H1 (cell line): Measurements from ENCODE around the gene DGCR6. TPM values are rescaled to one million over a fixed set of nuclear protein-coding genes. Genes with fewer than 3 reads are reported as not detected.
"Not testable (repeated sequence)": the region's sequence is repeated elsewhere in the genome, so short reads cannot be mapped to it uniquely, and the experiment has no call there.

Source experiments
- CTCF ChIA-PET: fragments of 300-600 bp; sonication (Branson Sonifier 250); formaldehyde crosslinking; loops from one replicate; lab custom pipeline; 2021; ENCODE audit not compliant: partially characterized antibody; lab: Charles Lee
- POLR2A ChIA-PET: fragments of 300-600 bp; sonication (Branson Sonifier 250); formaldehyde crosslinking; loops from one replicate; lab custom pipeline; 2021; ENCODE audit warnings: inconsistent platforms; ENCODE audit not compliant: partially characterized antibody; lab: Charles Lee
- DNase-seq, 2 experiments: peaks; one replicate each; pipeline versions ENCODE4 v3.0.0 to v3.0.0-alpha.2; 2010 to 2022; ENCODE audit warnings: low spot score in 2 of 2, low read depth in 1 of 2, mixed read lengths in 1 of 2
- FAIRE-seq: peaks from 2 replicates; lab custom pipeline; 2011; peaks lifted over from hg19 to GRCh38; lab: Jason Lieb, UNC
- H2AFZ ChIP-seq: 2 replicates; pipeline ENCODE4 v1.8.1; 2012; ENCODE audit warnings: low read length, inconsistent platforms
- H2AK5ac ChIP-seq: 2 replicates; pipeline ENCODE4 v1.6.1; 2013; ENCODE audit warnings: low read depth, low read length
- H2BK120ac ChIP-seq: replicated peaks from 2 replicates; pipeline ENCODE3; 2013; ENCODE audit warnings: low read depth, low read length, inconsistent platforms
- H2BK12ac ChIP-seq: 2 replicates; pipeline ENCODE4 v1.6.1; 2013; ENCODE audit warnings: low read depth, low read length
- H2BK15ac ChIP-seq: 2 replicates; pipeline ENCODE4 v1.6.1; 2013; ENCODE audit warnings: low read length
- H2BK20ac ChIP-seq: 2 replicates; pipeline ENCODE4 v1.6.1; 2013; ENCODE audit warnings: low read length
- H2BK5ac ChIP-seq: 2 replicates; pipeline ENCODE4 v1.6.1; 2013; ENCODE audit warnings: low read depth, low read length
- H3K14ac ChIP-seq: 2 replicates; pipeline ENCODE4 v1.6.1; 2013; ENCODE audit warnings: inconsistent platforms; ENCODE audit not compliant: insufficient read length
- H3K18ac ChIP-seq: 2 replicates; pipeline ENCODE4 v1.6.1; 2013; ENCODE audit warnings: low read length; ENCODE audit errors: extremely low read depth
- H3K23ac ChIP-seq: 2 replicates; pipeline ENCODE4 v1.6.1; 2013; ENCODE audit warnings: inconsistent platforms; ENCODE audit not compliant: insufficient read length
- H3K23me2 ChIP-seq: 2 replicates; pipeline ENCODE4 v1.6.1; 2013; ENCODE audit warnings: low read depth, low read length
- H3K27ac ChIP-seq: 2 replicates; pipeline ENCODE4 v1.6.1; 2011; ENCODE audit warnings: low read depth, low read length, inconsistent platforms
- H3K27me3 ChIP-seq, 4 experiments: replicated peaks in 1 of 4; 1 replicate in 1 of 4; 2 replicates in 3 of 4; pipeline versions ENCODE4 v1.6.1 to v1.8.1; 2011 to 2013; ENCODE audit warnings: low read length in 3 of 4, mild to moderate bottlenecking in 3 of 4, inconsistent platforms in 2 of 4, mixed read lengths in 2 of 4, moderate library complexity in 1 of 4; ENCODE audit not compliant: control insufficient read depth in 3 of 4, insufficient read depth in 3 of 4; ENCODE audit errors: extremely low read depth in 1 of 4
- H3K36me3 ChIP-seq, 4 experiments: 2 replicates each; pipeline versions ENCODE4 v1.6.1 to v1.8.1; 2011 to 2013; ENCODE audit warnings: mild to moderate bottlenecking in 4 of 4, low read length in 3 of 4, moderate library complexity in 2 of 4, control low read depth in 1 of 4, inconsistent platforms in 1 of 4; ENCODE audit not compliant: insufficient read depth in 4 of 4, control insufficient read depth in 2 of 4
- H3K4ac ChIP-seq: replicated peaks from 2 replicates; pipeline ENCODE3; 2013; ENCODE audit warnings: low read length, low read depth, mixed read lengths, inconsistent platforms; ENCODE audit not compliant: insufficient read length
- H3K4me1 ChIP-seq, 4 experiments: replicated peaks in 1 of 4; 1 replicate in 1 of 4; 2 replicates in 3 of 4; pipeline versions ENCODE4 v1.6.1 to v1.8.1; 2011 to 2013; ENCODE audit warnings: low read length in 3 of 4, inconsistent platforms in 2 of 4, mixed read lengths in 1 of 4; ENCODE audit not compliant: insufficient read depth in 4 of 4, control insufficient read depth in 3 of 4
- H3K4me2 ChIP-seq, 2 experiments: 2 replicates each; pipeline versions ENCODE4 v1.6.1 to v1.8.1; 2011 to 2013; ENCODE audit warnings: low read depth in 2 of 2, low read length in 2 of 2, control low read depth in 1 of 2, inconsistent platforms in 1 of 2, mild to moderate bottlenecking in 1 of 2; ENCODE audit not compliant: insufficient read depth in 1 of 2
- H3K4me3 ChIP-seq, 4 experiments: fragments of 200-600, 300-600 bp in 1 of 4; sonication (generic), shearing (Covaris generic), sonication (Bioruptor Twin) in 1 of 4; 2 replicates each; pipeline versions ENCODE4 v1.5.1 to v1.8.1; 2011 to 2016; ENCODE audit warnings: low read length in 4 of 4, low read depth in 3 of 4, control low read depth in 2 of 4, inconsistent platforms in 2 of 4, mild to moderate bottlenecking in 2 of 4, mixed read lengths in 1 of 4, moderate library complexity in 1 of 4; ENCODE audit not compliant: insufficient read depth in 2 of 4; ENCODE audit errors: extremely low read depth in 1 of 4
- H3K56ac ChIP-seq: replicated peaks from 2 replicates; pipeline ENCODE3; 2013; ENCODE audit warnings: low read depth, mild to moderate bottlenecking, mixed read lengths, low read length, inconsistent platforms; ENCODE audit not compliant: insufficient read length
- H3K79me1 ChIP-seq: 2 replicates; pipeline ENCODE4 v1.6.1; 2013; ENCODE audit warnings: low read depth, low read length, control low read depth
- H3K79me2 ChIP-seq, 2 experiments: 2 replicates each; pipeline versions ENCODE4 v1.6.1 to v1.8.1; 2012 to 2013; ENCODE audit warnings: low read length in 2 of 2, mild to moderate bottlenecking in 2 of 2, inconsistent platforms in 1 of 2; ENCODE audit not compliant: insufficient read depth in 2 of 2, control insufficient read depth in 1 of 2
- H3K9ac ChIP-seq, 4 experiments: replicated peaks in 1 of 4; 1 replicate in 1 of 4; 2 replicates in 3 of 4; pipeline versions ENCODE4 v1.6.1 to v1.8.1; 2011 to 2013; ENCODE audit warnings: low read depth in 3 of 4, low read length in 3 of 4, control low read depth in 2 of 4, mild to moderate bottlenecking in 2 of 4, moderate library complexity in 2 of 4, inconsistent platforms in 1 of 4; ENCODE audit errors: extremely low read depth in 1 of 4
- H3K9me3 ChIP-seq, 2 experiments: 2 replicates each; pipeline versions ENCODE4 v1.6.1 to v1.8.1; 2012 to 2013; ENCODE audit warnings: mild to moderate bottlenecking in 2 of 2, moderate library complexity in 2 of 2, control low read depth in 1 of 2, inconsistent platforms in 1 of 2, low read depth in 1 of 2, low read length in 1 of 2, mixed read lengths in 1 of 2; ENCODE audit not compliant: insufficient read depth in 2 of 2
- H4K20me1 ChIP-seq, 2 experiments: replicated peaks in 1 of 2; 2 replicates each; pipeline versions ENCODE3 to v1.8.1; 2011 to 2013; ENCODE audit warnings: inconsistent platforms in 2 of 2, low read length in 2 of 2, mild to moderate bottlenecking in 1 of 2; ENCODE audit not compliant: insufficient read depth in 2 of 2, control insufficient read depth in 1 of 2
- H4K5ac ChIP-seq: 2 replicates; pipeline ENCODE4 v1.6.1; 2013; ENCODE audit warnings: low read length, low read depth, mixed read lengths, inconsistent platforms; ENCODE audit not compliant: insufficient read length
- H4K8ac ChIP-seq: 2 replicates; pipeline ENCODE4 v1.8.0; 2013; ENCODE audit warnings: mild to moderate bottlenecking, moderate library complexity, low read length, inconsistent platforms; ENCODE audit not compliant: insufficient read depth; ENCODE audit errors: extremely low read depth
- H4K91ac ChIP-seq: replicated peaks from 2 replicates; pipeline ENCODE3; 2013; ENCODE audit warnings: low read length, mixed read lengths, inconsistent platforms; ENCODE audit not compliant: insufficient read length
- CBX8 ChIP-seq: fragments of 300-800, 300-1000 bp; sonication (generic); IDR thresholded peaks from 2 replicates; pipeline ENCODE4 v1.7.1; 2016; ENCODE audit warnings: low read depth, low read length, borderline replicate concordance
- CHD2 ChIP-seq: IDR thresholded peaks from 2 replicates; pipeline ENCODE4 v1.6.1; 2012; ENCODE audit warnings: low read length, improper control_type of control experiment
- KDM5A ChIP-seq: fragments of 200-600 bp; IDR thresholded peaks from 2 replicates; pipeline ENCODE4 v1.7.1; 2012; ENCODE audit warnings: mild to moderate bottlenecking, low read length, inconsistent platforms, mixed read lengths
- RNF2 ChIP-seq: fragments of 200-900, 300-1000 bp; sonication (generic); IDR thresholded peaks from 2 replicates; pipeline ENCODE4 v1.7.1; 2016; ENCODE audit warnings: borderline replicate concordance, low read depth, mild to moderate bottlenecking, antibody characterized with exemption, low read length; ENCODE audit not compliant: poor library complexity, severe bottlenecking; ENCODE audit errors: missing control alignments
- SP1 ChIP-seq: IDR thresholded peaks from 2 replicates; pipeline ENCODE4 v1.6.1; 2011; ENCODE audit warnings: low read depth, low read length
- SP4 ChIP-seq: IDR thresholded peaks from 2 replicates; pipeline ENCODE4 v1.6.1; 2012; ENCODE audit warnings: low read length, inconsistent platforms
- ZNF274 ChIP-seq: IDR thresholded peaks from 2 replicates; pipeline ENCODE4 v1.7.0; 2012; ENCODE audit warnings: low read length, borderline replicate concordance; ENCODE audit errors: extremely low read depth
- WGBS, 2 experiments: shearing (Covaris generic) in 1 of 2; methylation state at CpG; one replicate each; pipeline versions ENCODE4 v1.1.6 to v1.1.7; 2013 to 2015; ENCODE audit warnings: low lambda C conversion rate in 2 of 2, mixed read lengths in 2 of 2, inconsistent platforms in 1 of 2, low coverage in 1 of 2, missing lambda C conversion rate in 1 of 2; ENCODE audit not compliant: insufficient replicate concordance in 2 of 2, insufficient coverage in 1 of 2, insufficient read length in 1 of 2; ENCODE audit errors: extremely low coverage in 1 of 2, missing lambda C conversion rate in 1 of 2; 5-methylcytosine and 5-hydroxymethylcytosine counted together
- polyA plus RNA-seq, 7 experiments: library from polyadenylated mRNA; depleted of rRNA in 3 of 7; stranded (reverse) in 5 of 7; unstranded in 2 of 7; fragments of >200 nt in 5 of 7; fragments of 200-250 nt in 2 of 7; gene quantifications; 1 replicate in 5 of 7; 2 replicates in 1 of 7; 4 replicates in 1 of 7; pipeline versions ENCODE4 v1.2.1 to v1.2.3, GENCODE V29; 2011 to 2013; ENCODE audit warnings: missing spikeins in 2 of 7, mixed read lengths in 2 of 7
- total RNA-seq: library from RNA; stranded (reverse); fragmentation: NEBNext Ultra II Directional; extraction: Animal tissue kit (Norgen Biotek cat#: 25700); gene quantifications from 2 replicates; pipeline ENCODE4 v1.2.1, GENCODE V29; 2021

DGCR6 gene
- total and polyA plus RNA-seq, 2 of the 8 experiments (the other 6 are each of a cell fraction or from before 2014, with no cell fraction given) = 0.82 to 1.7 TPM

DNA sequence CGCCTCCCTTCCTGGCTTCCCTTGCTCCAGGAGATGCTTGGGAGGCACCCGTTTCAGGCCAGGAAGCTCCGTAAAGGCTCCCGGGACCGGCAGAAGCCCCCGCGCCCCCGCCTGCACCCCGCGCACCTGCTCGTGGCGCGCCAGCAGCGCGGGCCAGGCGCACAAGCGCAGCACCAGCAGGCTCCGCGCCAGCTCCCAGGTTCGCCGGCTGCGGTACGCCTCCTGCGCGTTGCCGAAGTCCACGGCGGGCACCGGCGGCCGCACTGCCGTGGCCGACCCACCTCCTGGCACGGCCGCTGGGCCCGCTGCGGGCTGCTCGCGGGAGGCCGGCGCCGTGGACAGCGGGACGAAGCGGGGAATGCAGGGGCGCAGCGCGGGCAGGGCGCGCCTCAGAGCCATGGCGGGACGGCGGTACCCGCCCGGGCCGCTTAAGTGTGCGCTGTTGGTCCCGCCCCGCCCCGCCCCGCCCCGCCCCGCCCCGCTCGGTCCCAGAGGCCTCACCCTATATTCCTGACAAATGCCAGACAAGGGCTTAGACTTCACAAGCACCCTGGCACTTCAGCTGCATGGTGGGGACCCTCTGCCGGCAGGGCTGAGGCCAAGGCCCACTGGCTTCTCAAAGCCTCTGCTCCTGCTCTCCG is 29.9 kb downstream of the DGCR6 start, which contains the start of gene PRODH (continued):
- no peak for TF ChIP-seq KDM5A
- TF ChIP-seq RNF2 = no peak
- TF ChIP-seq SP1 = no peak
- no peak for TF ChIP-seq CHD2
- TF ChIP-seq CBX8 = no peak
- no peak for TF ChIP-seq ZNF274
- TF ChIP-seq SP4 = no peak

DNA sequence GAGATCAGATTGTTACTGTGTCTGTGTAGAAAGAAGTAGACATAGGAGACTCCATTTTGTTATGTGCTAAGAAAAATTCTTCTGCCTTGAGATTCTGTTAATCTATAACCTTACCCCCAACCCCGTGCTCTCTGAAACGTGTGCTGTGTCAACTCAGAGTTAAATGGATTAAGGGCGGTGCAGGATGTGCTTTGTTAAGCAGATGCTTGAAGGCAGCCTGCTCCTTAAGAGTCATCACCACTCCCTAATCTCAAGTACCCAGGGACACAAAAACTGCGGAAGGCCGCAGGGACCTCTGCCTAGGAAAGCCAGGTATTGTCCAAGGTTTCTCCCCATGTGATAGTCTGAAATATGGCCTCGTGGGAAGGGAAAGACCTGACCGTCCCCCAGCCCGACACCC is 32.6 kb downstream of the DGCR6 start:
- 0% methylated on average over 1 of the region's 8 CpGs; no CpG with 5 or more reads in 1 of the 2 experiments for WGBS, 2 experiments
- H2BK12ac ChIP-seq, H3K27ac ChIP-seq, H3K23me2 ChIP-seq, H3K23ac ChIP-seq, H3K79me2 ChIP-seq, H2AK5ac ChIP-seq, H3K4me3 ChIP-seq, H4K91ac ChIP-seq, H3K14ac ChIP-seq, H3K27me3 ChIP-seq, H2AFZ ChIP-seq, H2BK5ac ChIP-seq, H3K9me3 ChIP-seq, H3K79me1 ChIP-seq, H3K4me2 ChIP-seq, H3K18ac ChIP-seq, H3K9ac ChIP-seq, H3K4me1 ChIP-seq, FAIRE-seq, H4K20me1 ChIP-seq, H4K8ac ChIP-seq, H3K56ac ChIP-seq, H4K5ac ChIP-seq, H2BK15ac ChIP-seq, H3K36me3 ChIP-seq, DNase-seq, H2BK20ac ChIP-seq, H3K4ac ChIP-seq, H2BK120ac ChIP-seq: not testable (repeated sequence)
- ChIA-PET POLR2A (interaction anchor here (1.6 kb wide), 1 partner anchor 9 kb away, joined by 4 read pairs; no protein-coding TSS in a partner anchor), CTCF (interaction anchor here (1.5 to 1.7 kb wide), 2 partner anchors 25 to 32 kb away, joined by 3 to 4 read pairs; partner anchors contain the start of gene DGCR6)
